Loucy (cell line): ENCODE data around the gene TKT.

Experiments used
- EZH2phosphoT487 ChIP-seq: fragments of 200-600 bp; IDR thresholded peaks from 2 replicates; pipeline ENCODE4 v1.6.1; 2018; ENCODE audit warnings: antibody characterized with exemption, mild to moderate bottlenecking, moderate library complexity, borderline replicate concordance
- TF ChIP-seq, protein P1 (sequence below): fragments of 200-600 bp; sonication (generic); conservative IDR thresholded peaks from 2 replicates; pipeline ENCODE4 v1.5.1; 2014; ENCODE audit warnings: mild to moderate bottlenecking, antibody characterized with exemption, low read length

DNA sequence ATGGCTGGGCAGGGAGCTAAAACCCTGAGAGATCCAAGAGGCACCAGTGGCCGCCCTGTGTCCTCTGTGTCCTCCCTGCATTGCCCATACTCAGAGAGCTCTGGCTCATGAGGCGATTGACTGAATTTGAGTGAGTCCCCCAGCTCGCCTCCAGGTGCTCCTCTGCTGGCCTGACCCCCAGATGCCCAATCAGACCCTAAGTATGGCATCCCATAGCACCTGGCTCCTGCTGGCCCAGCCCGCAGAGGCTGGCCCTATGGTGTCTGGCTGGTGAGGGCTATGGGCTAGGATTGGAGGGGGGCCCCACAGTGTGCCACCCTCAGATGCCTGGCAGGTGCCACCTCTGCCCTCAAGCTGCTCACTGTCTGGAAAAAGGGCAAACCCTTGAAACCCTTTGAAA, 1.6 kb upstream of the TKT start:
- TF ChIP-seq, protein P1, sequence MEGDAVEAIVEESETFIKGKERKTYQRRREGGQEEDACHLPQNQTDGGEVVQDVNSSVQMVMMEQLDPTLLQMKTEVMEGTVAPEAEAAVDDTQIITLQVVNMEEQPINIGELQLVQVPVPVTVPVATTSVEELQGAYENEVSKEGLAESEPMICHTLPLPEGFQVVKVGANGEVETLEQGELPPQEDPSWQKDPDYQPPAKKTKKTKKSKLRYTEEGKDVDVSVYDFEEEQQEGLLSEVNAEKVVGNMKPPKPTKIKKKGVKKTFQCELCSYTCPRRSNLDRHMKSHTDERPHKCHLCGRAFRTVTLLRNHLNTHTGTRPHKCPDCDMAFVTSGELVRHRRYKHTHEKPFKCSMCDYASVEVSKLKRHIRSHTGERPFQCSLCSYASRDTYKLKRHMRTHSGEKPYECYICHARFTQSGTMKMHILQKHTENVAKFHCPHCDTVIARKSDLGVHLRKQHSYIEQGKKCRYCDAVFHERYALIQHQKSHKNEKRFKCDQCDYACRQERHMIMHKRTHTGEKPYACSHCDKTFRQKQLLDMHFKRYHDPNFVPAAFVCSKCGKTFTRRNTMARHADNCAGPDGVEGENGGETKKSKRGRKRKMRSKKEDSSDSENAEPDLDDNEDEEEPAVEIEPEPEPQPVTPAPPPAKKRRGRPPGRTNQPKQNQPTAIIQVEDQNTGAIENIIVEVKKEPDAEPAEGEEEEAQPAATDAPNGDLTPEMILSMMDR = no peak
- no peak for TF ChIP-seq EZH2phosphoT487
